IPS-NIHi7 (cell line): ENCODE measurements around the gene C6orf89.
"Not testable (repeated sequence)": the region's sequence is repeated elsewhere in the genome, so short reads cannot be mapped to it uniquely, and the experiment has no call there.

Source experiments
- DNase-seq: peaks from one replicate; pipeline ENCODE4 v3.0.0; 2012; ENCODE audit warnings: mixed read lengths; ENCODE audit errors: extremely low spot score

The C6orf89 gene

GRCh38 chr6:36888115-36888643 lies 2.4 kb downstream of the C6orf89 start:
- no peak for DNase-seq

GRCh38 chr6:36888654-36889481 lies 3.1 kb downstream of the C6orf89 start:
- no peak for DNase-seq

- DNase-seq = no peak
These were observed 4.4 kb downstream of the C6orf89 start for GRCh38 chr6:36890112-36890663.

GRCh38 chr6:36891153-36891552 lies 5.4 kb downstream of the C6orf89 start:
- not testable (repeated sequence) for DNase-seq

- no peak for DNase-seq
These were observed 8.5 kb downstream of the C6orf89 start for GRCh38 chr6:36893976-36894932.

GRCh38 chr6:36897609-36898008 lies 11.9 kb downstream of the C6orf89 start:
- DNase-seq = peak; percentile 43

GRCh38 chr6:36904114-36904513 lies 18.4 kb downstream of the C6orf89 start:
- no peak for DNase-seq

- DNase-seq = no peak
These were observed 19.2 kb downstream of the C6orf89 start for GRCh38 chr6:36904851-36905393.

GRCh38 chr6:36906539-36907325 lies 21.0 kb downstream of the C6orf89 start:
- DNase-seq = no peak

GRCh38 chr6:36907781-36908180 lies 22.0 kb downstream of the C6orf89 start:
- no peak for DNase-seq

GRCh38 chr6:36908747-36909146 lies 23.0 kb downstream of the C6orf89 start:
- no peak for DNase-seq

GRCh38 chr6:36912030-36912454 lies 26.3 kb downstream of the C6orf89 start:
- DNase-seq = no peak

- no peak for DNase-seq
These were observed 26.8 kb downstream of the C6orf89 start for GRCh38 chr6:36912586-36912985.

GRCh38 chr6:36913082-36913481 lies 27.3 kb downstream of the C6orf89 start:
- DNase-seq = no peak

GRCh38 chr6:36914227-36914794 lies 28.6 kb downstream of the C6orf89 start:
- DNase-seq = peak; percentile 71

- DNase-seq = no peak
These were observed 29.8 kb downstream of the C6orf89 start for GRCh38 chr6:36915599-36915998.

- DNase-seq = no peak
These were observed 30.4 kb downstream of the C6orf89 start for GRCh38 chr6:36916126-36916525.

GRCh38 chr6:36917541-36918193 lies 31.9 kb downstream of the C6orf89 start:
- no peak for DNase-seq

- no peak for DNase-seq
These were observed 34.3 kb downstream of the C6orf89 start for GRCh38 chr6:36920049-36920448.

GRCh38 chr6:36920546-36920945 lies 34.8 kb downstream of the C6orf89 start:
- DNase-seq = no peak
